22Rv1 (cell line): ENCODE results near the gene PRAMEF18.
"Not testable (repeated sequence)": the region's sequence is repeated elsewhere in the genome, so short reads cannot be mapped to it uniquely, and the experiment has no call there.

Experiments used
- ZFX ChIP-seq: fragments of 450-650 bp; IDR thresholded peaks from 2 replicates; pipeline ENCODE4 v1.6.1; 2017; ENCODE audit warnings: antibody characterized with exemption, borderline replicate concordance
- TF ChIP-seq, protein P1 (sequence below): fragments of 450-650 bp; IDR thresholded peaks from 2 replicates; pipeline ENCODE4 v1.5.1; 2017; ENCODE audit warnings: mild to moderate bottlenecking

GRCh38 chr1:13253898-13254297 is 27.9 kb upstream of the PRAMEF18 start, which contains the start of gene PRAMEF5:
- TF ChIP-seq, protein P1, sequence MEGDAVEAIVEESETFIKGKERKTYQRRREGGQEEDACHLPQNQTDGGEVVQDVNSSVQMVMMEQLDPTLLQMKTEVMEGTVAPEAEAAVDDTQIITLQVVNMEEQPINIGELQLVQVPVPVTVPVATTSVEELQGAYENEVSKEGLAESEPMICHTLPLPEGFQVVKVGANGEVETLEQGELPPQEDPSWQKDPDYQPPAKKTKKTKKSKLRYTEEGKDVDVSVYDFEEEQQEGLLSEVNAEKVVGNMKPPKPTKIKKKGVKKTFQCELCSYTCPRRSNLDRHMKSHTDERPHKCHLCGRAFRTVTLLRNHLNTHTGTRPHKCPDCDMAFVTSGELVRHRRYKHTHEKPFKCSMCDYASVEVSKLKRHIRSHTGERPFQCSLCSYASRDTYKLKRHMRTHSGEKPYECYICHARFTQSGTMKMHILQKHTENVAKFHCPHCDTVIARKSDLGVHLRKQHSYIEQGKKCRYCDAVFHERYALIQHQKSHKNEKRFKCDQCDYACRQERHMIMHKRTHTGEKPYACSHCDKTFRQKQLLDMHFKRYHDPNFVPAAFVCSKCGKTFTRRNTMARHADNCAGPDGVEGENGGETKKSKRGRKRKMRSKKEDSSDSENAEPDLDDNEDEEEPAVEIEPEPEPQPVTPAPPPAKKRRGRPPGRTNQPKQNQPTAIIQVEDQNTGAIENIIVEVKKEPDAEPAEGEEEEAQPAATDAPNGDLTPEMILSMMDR = not testable (repeated sequence)
- not testable (repeated sequence) for TF ChIP-seq ZFX
